ENCODE data around the gene OSTF1.
A peak's percentile ranks its signal among the peaks of the same experiment; 100 is the strongest.

OSTF1 gene

GRCh38 chr9:75083188-75083970 lies 4.9 kb upstream of the OSTF1 start:
- peak overlapping the region; percentile 77 for H3K27ac ChIP-seq
- peak; percentile 57 for DNase-seq (ENCODE audit: low spot score)
- no peak for TF ChIP-seq CTCF (conservative IDR thresholded peaks at IDR 0.05; ENCODE audit: low read depth)
- ChIA-PET CTCF (interaction anchor here (0.6 to 1.4 kb wide), 4 partner anchors 43 to 309 kb away, joined by 3 read pairs; partner anchors contain the start of gene C9orf40), POLR2A (ENCODE audit: low non-redundant PET) (no interaction called here)

- CTCF ChIA-PET = interaction anchor here (0.6 kb wide), 1 partner anchor 311 kb away, joined by 3 read pairs; no protein-coding TSS in a partner anchor
- POLR2A ChIA-PET (ENCODE audit: low non-redundant PET) = no interaction called here
- DNase-seq (ENCODE audit: low spot score) = no peak
- peak overlapping the region; percentile 66 for H3K27ac ChIP-seq
- no peak for TF ChIP-seq CTCF (conservative IDR thresholded peaks at IDR 0.05; ENCODE audit: low read depth)
Observed at GRCh38 chr9:75084081-75084672, 4.1 kb upstream of the OSTF1 start.

- ChIA-PET CTCF (interaction anchor here (0.6 to 1.8 kb wide), 3 partner anchors 8 to 312 kb away, joined by 4 to 10 read pairs (median 4); no protein-coding TSS in a partner anchor), POLR2A (ENCODE audit: low non-redundant PET) (interaction anchor here (0.6 to 0.8 kb wide), 3 partner anchors 14 to 131 kb away, joined by 3 to 4 read pairs (median 3); no protein-coding TSS in a partner anchor)
- no peak for TF ChIP-seq CTCF (conservative IDR thresholded peaks at IDR 0.05; ENCODE audit: low read depth)
- DNase-seq (ENCODE audit: low spot score) = peak; percentile 54
- H3K27ac ChIP-seq = peak overlapping the region; percentile 76
Observed at GRCh38 chr9:75085640-75086039, 2.7 kb upstream of the OSTF1 start.

- H3K27ac ChIP-seq = peak overlapping the region; percentile 95
- ChIA-PET POLR2A (ENCODE audit: low non-redundant PET) (interaction anchor here (0.7 to 2.3 kb wide), 2 partner anchors 59 to 423 kb away, joined by 6 to 12 read pairs; partner anchors contain the start of gene CARNMT1), CTCF (interaction anchor here (0.6 to 1.8 kb wide), 4 partner anchors 22 to 313 kb away, joined by 3 to 10 read pairs (median 5); no protein-coding TSS in a partner anchor)
- DNase-seq (ENCODE audit: low spot score) = no peak
- no peak for TF ChIP-seq CTCF (conservative IDR thresholded peaks at IDR 0.05; ENCODE audit: low read depth)
Observed at GRCh38 chr9:75086541-75087288, 1.6 kb upstream of the OSTF1 start.

GRCh38 chr9:75087289-75087823 lies 958 bp upstream of the OSTF1 start:
- CTCF ChIA-PET = interaction anchor here (0.6 to 1.0 kb wide), 3 partner anchors 20 to 226 kb away, joined by 3 to 6 read pairs (median 4); no protein-coding TSS in a partner anchor
- POLR2A ChIA-PET (ENCODE audit: low non-redundant PET) = interaction anchor here (1.3 to 2.3 kb wide), 2 partner anchors 59 to 136 kb away, joined by 3 to 12 read pairs; partner anchors contain the start of gene CARNMT1
- peak; percentile 45 for DNase-seq (ENCODE audit: low spot score)
- no peak for TF ChIP-seq CTCF (conservative IDR thresholded peaks at IDR 0.05; ENCODE audit: low read depth)
- H3K27ac ChIP-seq = peak overlapping the region; percentile 95
